GM13977 (cell line): ENCODE results near the gene AKAP6.
"Not testable (repeated sequence)": the region's sequence is repeated elsewhere in the genome, so short reads cannot be mapped to it uniquely, and the experiment has no call there.

Source experiments
- DNase-seq: peaks from one replicate; pipeline ENCODE4 v3.0.0; 2012; ENCODE audit warnings: low spot score
- in situ Hi-C: fragments of 300-500 bp; cut with MboI; formaldehyde crosslinking; loops from one replicate; pipeline ENCODE4 v1.12.0; 2022; ENCODE audit warnings: low sequenced_read_pairs, low pct_unique_long_range_greater_than_20kb, mixed read lengths, inconsistent platforms; ENCODE audit not compliant: unreplicated experiment
- TF ChIP-seq, protein P1 (sequence below): IDR thresholded peaks from 2 replicates; pipeline ENCODE4 v1.5.1; 2012; ENCODE audit warnings: mild to moderate bottlenecking, control low read depth; ENCODE audit not compliant: insufficient read depth; ENCODE audit errors: extremely low read depth, missing control alignments

AKAP6 gene

DNA sequence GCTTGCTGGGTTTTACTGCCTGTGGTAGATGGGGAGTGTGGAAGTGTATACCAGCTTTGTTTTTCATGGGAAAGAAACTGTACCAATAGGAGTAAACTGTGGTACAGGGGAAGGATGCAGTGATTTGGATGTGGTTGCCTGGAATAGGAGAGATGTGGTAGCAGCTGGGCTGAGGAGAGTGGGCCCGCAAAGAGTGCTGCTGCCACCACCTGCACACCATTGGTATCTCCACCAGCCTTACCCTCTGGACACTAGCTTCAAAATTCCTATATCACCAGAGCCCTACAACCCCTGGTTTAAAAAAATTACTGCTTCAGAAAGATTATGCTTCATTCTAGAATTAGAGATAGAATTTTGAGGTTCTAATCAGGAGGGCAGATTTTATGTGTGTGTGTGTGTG, 53.6 kb downstream of the AKAP6 start:
- DNase-seq = no peak
- TF ChIP-seq, protein P1, sequence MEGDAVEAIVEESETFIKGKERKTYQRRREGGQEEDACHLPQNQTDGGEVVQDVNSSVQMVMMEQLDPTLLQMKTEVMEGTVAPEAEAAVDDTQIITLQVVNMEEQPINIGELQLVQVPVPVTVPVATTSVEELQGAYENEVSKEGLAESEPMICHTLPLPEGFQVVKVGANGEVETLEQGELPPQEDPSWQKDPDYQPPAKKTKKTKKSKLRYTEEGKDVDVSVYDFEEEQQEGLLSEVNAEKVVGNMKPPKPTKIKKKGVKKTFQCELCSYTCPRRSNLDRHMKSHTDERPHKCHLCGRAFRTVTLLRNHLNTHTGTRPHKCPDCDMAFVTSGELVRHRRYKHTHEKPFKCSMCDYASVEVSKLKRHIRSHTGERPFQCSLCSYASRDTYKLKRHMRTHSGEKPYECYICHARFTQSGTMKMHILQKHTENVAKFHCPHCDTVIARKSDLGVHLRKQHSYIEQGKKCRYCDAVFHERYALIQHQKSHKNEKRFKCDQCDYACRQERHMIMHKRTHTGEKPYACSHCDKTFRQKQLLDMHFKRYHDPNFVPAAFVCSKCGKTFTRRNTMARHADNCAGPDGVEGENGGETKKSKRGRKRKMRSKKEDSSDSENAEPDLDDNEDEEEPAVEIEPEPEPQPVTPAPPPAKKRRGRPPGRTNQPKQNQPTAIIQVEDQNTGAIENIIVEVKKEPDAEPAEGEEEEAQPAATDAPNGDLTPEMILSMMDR = no peak
- in situ Hi-C loops = no loop called here

DNA sequence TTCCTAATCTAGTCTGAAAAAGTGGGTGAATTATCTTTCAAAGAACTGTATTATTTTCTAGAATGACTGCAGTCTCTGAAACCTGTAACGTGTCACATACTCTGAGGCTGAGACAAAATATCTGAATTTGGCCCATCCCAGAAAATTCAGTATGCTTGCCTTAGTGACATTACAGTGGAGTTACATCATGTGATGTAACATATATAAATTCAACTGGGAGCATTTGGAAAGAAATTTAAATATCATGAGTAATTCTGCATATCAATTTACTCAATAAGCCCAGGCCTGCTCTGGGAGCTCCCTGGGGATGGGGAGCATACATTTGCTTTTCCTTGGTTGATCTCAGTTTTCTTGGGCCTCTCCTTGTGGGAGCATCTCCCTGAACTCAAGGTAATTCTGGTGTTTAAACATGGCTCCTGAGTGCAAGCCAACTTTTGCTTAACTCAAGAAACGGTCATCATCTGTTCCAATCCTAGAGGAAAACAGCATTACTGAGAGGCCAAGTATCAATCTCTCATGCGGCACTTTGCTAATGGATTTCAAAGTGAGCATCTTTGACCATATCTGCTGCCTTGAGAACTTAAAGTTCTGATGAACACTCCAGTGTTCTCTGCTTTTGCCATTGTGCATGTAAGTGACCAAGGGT, 54.4 kb downstream of the AKAP6 start:
- TF ChIP-seq, protein P1 = no peak
- in situ Hi-C loops = no loop called here
- DNase-seq = no peak

DNA sequence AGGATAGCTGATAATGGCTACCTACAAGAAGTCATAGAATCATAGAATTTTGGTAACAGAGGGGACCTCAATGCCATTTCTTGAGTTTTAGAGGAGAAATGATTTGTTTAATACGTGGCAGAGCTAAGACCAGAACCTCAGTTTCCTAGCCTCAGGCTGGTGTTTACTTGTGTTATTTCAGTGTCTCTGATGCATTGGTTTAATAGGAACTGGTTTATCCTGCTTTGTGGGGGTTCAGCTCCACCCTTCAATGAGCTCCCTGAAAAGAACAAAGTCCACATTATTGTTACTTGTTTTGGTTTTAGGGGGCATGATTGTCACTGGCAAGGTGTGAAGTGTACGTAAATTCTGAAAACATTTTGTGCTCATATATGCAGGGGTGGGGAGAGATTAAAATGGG, 55.4 kb downstream of the AKAP6 start:
- in situ Hi-C loops = no loop called here
- DNase-seq = no peak
- TF ChIP-seq, protein P1 = no peak

DNA sequence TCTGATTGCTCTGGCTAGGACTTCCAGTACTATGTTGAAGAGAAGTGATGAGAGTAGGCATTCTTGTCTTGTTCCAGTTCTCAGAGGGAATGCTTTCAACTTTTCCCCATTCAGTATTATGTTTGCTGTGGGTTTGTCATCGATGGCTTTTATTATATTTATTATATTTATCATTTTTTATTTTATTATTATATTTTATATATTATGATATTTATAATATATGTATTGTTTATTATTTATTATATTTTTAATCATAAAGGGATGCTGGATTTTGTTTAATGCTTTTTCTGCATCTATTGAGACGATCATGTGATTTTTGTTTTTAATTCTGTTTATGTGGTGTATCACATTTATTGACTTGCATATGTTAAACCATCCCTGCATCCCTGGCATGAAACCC, 58.2 kb downstream of the AKAP6 start:
- DNase-seq, in situ Hi-C loops: not testable (repeated sequence)

GRCh38 chr14:32393119-32393518, 64.0 kb downstream of the AKAP6 start:
- in situ Hi-C loops = no loop called here
- DNase-seq = no peak
- TF ChIP-seq, protein P1 = no peak

GRCh38 chr14:32394038-32394437, 64.9 kb downstream of the AKAP6 start:
- in situ Hi-C loops = no loop called here
- no peak for DNase-seq
- TF ChIP-seq, protein P1 = no peak

- TF ChIP-seq, protein P1 = no peak
- DNase-seq = no peak
- in situ Hi-C loops = no loop called here
These were observed 67.8 kb downstream of the AKAP6 start for GRCh38 chr14:32396885-32397284.
